Stomach (tissue), 4 donors: ENCODE data around the gene ATP2B2.

Experiments used
- POLR2A ChIP-seq, 4 donors: fragments of 450-650 bp; IDR thresholded peaks; one replicate each; pipeline ENCODE4 v1.6.1; 2016; ENCODE audit warnings: antibody characterized with exemption in 4 of 4, control low read depth in 2 of 4, mild to moderate bottlenecking in 1 of 4, moderate library complexity in 1 of 4
- POLR2AphosphoS5 ChIP-seq, 3 donors: sonication (generic); formaldehyde crosslinking; IDR thresholded peaks; one replicate each; pipeline ENCODE4 v1.6.1; 2016; ENCODE audit warnings: antibody characterized with exemption in 3 of 3
- TF ChIP-seq, protein P1 (sequence below), 7 experiments: fragments of 450-650 bp in 4 of 7; fragments of 200-600 bp in 3 of 7; sonication (generic) in 3 of 7; IDR thresholded peaks; one replicate each; pipeline ENCODE4 v1.5.1; 2016 to 2019; ENCODE audit warnings: antibody characterized with exemption in 7 of 7, control low read depth in 2 of 7, mild to moderate bottlenecking in 1 of 7

- TF ChIP-seq, protein P1, sequence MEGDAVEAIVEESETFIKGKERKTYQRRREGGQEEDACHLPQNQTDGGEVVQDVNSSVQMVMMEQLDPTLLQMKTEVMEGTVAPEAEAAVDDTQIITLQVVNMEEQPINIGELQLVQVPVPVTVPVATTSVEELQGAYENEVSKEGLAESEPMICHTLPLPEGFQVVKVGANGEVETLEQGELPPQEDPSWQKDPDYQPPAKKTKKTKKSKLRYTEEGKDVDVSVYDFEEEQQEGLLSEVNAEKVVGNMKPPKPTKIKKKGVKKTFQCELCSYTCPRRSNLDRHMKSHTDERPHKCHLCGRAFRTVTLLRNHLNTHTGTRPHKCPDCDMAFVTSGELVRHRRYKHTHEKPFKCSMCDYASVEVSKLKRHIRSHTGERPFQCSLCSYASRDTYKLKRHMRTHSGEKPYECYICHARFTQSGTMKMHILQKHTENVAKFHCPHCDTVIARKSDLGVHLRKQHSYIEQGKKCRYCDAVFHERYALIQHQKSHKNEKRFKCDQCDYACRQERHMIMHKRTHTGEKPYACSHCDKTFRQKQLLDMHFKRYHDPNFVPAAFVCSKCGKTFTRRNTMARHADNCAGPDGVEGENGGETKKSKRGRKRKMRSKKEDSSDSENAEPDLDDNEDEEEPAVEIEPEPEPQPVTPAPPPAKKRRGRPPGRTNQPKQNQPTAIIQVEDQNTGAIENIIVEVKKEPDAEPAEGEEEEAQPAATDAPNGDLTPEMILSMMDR (IDR thresholded peaks at IDR 0.05): no peak
- TF ChIP-seq POLR2AphosphoS5 (IDR thresholded peaks at IDR 0.05): no peak
- TF ChIP-seq POLR2A (IDR thresholded peaks at IDR 0.05): no peak
Observed at GRCh38 chr3:10487988-10488633, 17.3 kb downstream of the ATP2B2 start.
